Erythroblast (primary cell): ENCODE results near the gene FAIM.

Source experiments
- GATA1 ChIP-seq: IDR thresholded peaks from 2 replicates; pipeline ENCODE4 v1.6.1; 2011; ENCODE audit warnings: low read depth, mild to moderate bottlenecking, control low read depth, low read length, moderate library complexity
- POLR2A ChIP-seq: IDR thresholded peaks from 2 replicates; pipeline ENCODE4 v1.6.1; 2011; ENCODE audit warnings: mild to moderate bottlenecking, low read length

DNA sequence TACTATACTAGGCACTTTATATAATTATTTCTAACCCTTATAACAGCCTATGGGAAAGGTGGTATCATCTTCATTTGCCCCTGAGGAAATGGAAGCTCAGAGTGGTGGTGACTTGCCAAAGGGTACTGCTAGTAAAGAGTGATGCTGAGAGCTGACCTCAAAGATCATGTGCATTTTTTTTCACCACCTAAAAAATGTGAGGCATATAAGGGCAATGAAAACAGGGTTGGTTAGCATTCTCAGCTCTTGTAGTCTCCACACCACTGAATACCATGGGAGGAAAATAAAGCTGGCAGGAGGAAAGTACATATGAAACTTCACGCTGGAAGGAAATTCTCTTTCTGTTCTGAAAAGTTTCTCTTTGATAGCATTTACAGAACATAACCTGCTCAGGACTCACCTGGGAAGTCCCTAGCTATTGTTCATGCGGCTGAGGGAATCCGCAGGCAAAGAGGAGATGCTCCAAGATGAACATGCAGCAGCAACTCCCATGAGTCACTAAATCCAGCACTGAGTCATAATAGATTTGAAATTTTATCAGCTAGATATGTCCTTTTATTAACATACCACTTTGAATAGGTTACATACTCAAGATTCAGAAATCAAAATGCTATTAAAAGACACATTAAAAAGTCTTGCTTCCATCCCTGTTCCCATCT lies 17.3 kb downstream of the FAIM start:
- no peak for TF ChIP-seq POLR2A
- no peak for TF ChIP-seq GATA1
